MCF 10A (cell line): ENCODE measurements around the gene EXTL1. TPM values are rescaled to one million over a fixed set of nuclear protein-coding genes. Genes with fewer than 3 reads are reported as not detected.

Source experiments
- BruUV-seq: library from RNA; stranded (reverse); fragments of 400-500 nt; replicated peaks from 2 replicates; lab custom pipeline; 2021; lab: Mats Ljungman, UMichigan
- CTCF ChIA-PET: fragments of 300-600 bp; sonication (Branson Sonifier 250); formaldehyde crosslinking; extraction: SDS; loops from one replicate; lab custom pipeline; 2021; ENCODE audit warnings: antibody characterized with exemption, inconsistent platforms; lab: Yijun Ruan, JAX
- POLR2A ChIA-PET: fragments of 300-600, 350-650 bp; sonication (Branson Sonifier 250); formaldehyde crosslinking; extraction: SDS; loops from one replicate; lab custom pipeline; 2020; ENCODE audit warnings: antibody characterized with exemption, inconsistent platforms; lab: Yijun Ruan, JAX
- DNase-seq: peaks from one replicate; pipeline ENCODE4 v3.0.0-alpha.2; 2018; ENCODE audit not compliant: unreplicated experiment
- H3K27ac Mint-ChIP-seq: one replicate; pipeline ENCODE4 v1.8.0; 2022; ENCODE audit warnings: mild to moderate bottlenecking, low read depth, mixed read lengths; ENCODE audit not compliant: unreplicated experiment
- H3K27me3 Mint-ChIP-seq: one replicate; pipeline ENCODE4 v1.8.0; 2022; ENCODE audit warnings: mixed read lengths; ENCODE audit not compliant: insufficient read depth, unreplicated experiment
- H3K36me3 Mint-ChIP-seq: one replicate; pipeline ENCODE4 v1.8.0; 2022; ENCODE audit warnings: mild to moderate bottlenecking, moderate library complexity, mixed read lengths; ENCODE audit not compliant: insufficient read depth, unreplicated experiment
- H3K4me1 Mint-ChIP-seq: one replicate; pipeline ENCODE4 v1.8.0; 2022; ENCODE audit warnings: mixed read lengths; ENCODE audit not compliant: insufficient read depth, unreplicated experiment
- H3K4me3 Mint-ChIP-seq: one replicate; pipeline ENCODE4 v1.8.0; 2022; ENCODE audit warnings: mild to moderate bottlenecking, moderate library complexity, mixed read lengths; ENCODE audit not compliant: unreplicated experiment
- H3K9me3 Mint-ChIP-seq: one replicate; pipeline ENCODE4 v1.8.0; 2022; ENCODE audit warnings: mixed read lengths; ENCODE audit not compliant: unreplicated experiment
- CTCF ChIP-seq: fragments of 200-600 bp; IDR thresholded peaks from one replicate; pipeline ENCODE4 v1.8.0; 2022; ENCODE audit warnings: antibody characterized with exemption, mild to moderate bottlenecking; ENCODE audit not compliant: unreplicated experiment
- intact Hi-C: fragments of 100-400 bp; cut with micrococcal nuclease; formaldehyde crosslinking; loops from 2 replicates; pipeline ENCODE4 v1.14.1; 2022
- total RNA-seq: library from RNA; stranded (reverse); gene quantifications from 2 replicates; pipeline ENCODE4 v1.2.3, GENCODE V29; 2022

The EXTL1 gene
- total RNA-seq, 1 experiment from 2014 or later, result not detected

GRCh38 chr1:25977801-25978200, 43.8 kb upstream of the EXTL1 start:
- Mint-ChIP-seq H3K27me3 (no peaks in the 10 kb centered on the region), H3K9me3 (no peaks in the 10 kb centered on the region), H3K4me1 (no peaks in the 10 kb centered on the region), H3K4me3 (no peak overlapping the region), H3K36me3 (peaks cover 93% of the 10 kb centered on the region), H3K27ac (no peak overlapping the region)
- intact Hi-C loops, result no loop called here
- no peak for TF ChIP-seq CTCF
- DNase-seq, result no peak
- ChIA-PET CTCF (interaction anchor here (0.7 kb wide), 1 partner anchor 19 kb away, joined by 3 read pairs; no protein-coding TSS in a partner anchor), POLR2A (interaction anchor here (1.0 kb wide), 1 partner anchor 9 kb away, joined by 3 read pairs; no protein-coding TSS in a partner anchor)
- no TSS peak for BruUV-seq

GRCh38 chr1:25978403-25978802, 43.2 kb upstream of the EXTL1 start:
- no peak for DNase-seq
- Mint-ChIP-seq H3K4me3 (no peak overlapping the region), H3K36me3 (peaks cover 93% of the 10 kb centered on the region), H3K9me3 (no peaks in the 10 kb centered on the region), H3K4me1 (no peaks in the 10 kb centered on the region), H3K27me3 (no peaks in the 10 kb centered on the region), H3K27ac (no peak overlapping the region)
- CTCF ChIA-PET, result no interaction called here
- no TSS peak for BruUV-seq
- TF ChIP-seq CTCF, result no peak
- POLR2A ChIA-PET, result interaction anchor here (1.0 to 4.0 kb wide), 2 partner anchors 9 to 19 kb away, joined by 3 to 14 read pairs; partner anchors contain the start of gene PAFAH2
- intact Hi-C loops, result no loop called here

GRCh38 chr1:25979210-25979609, 42.4 kb upstream of the EXTL1 start:
- Mint-ChIP-seq H3K27ac (no peak overlapping the region), H3K9me3 (no peaks in the 10 kb centered on the region), H3K36me3 (peaks cover 93% of the 10 kb centered on the region), H3K27me3 (no peaks in the 10 kb centered on the region), H3K4me1 (no peaks in the 10 kb centered on the region), H3K4me3 (no peak overlapping the region)
- BruUV-seq, result no TSS peak
- intact Hi-C loops, result no loop called here
- ChIA-PET CTCF (no interaction called here), POLR2A (interaction anchor here (0.8 to 4.0 kb wide), 2 partner anchors 12 to 18 kb away, joined by 3 to 14 read pairs; partner anchors contain the start of gene PAFAH2)
- TF ChIP-seq CTCF, result no peak
- DNase-seq, result no peak

DNA sequence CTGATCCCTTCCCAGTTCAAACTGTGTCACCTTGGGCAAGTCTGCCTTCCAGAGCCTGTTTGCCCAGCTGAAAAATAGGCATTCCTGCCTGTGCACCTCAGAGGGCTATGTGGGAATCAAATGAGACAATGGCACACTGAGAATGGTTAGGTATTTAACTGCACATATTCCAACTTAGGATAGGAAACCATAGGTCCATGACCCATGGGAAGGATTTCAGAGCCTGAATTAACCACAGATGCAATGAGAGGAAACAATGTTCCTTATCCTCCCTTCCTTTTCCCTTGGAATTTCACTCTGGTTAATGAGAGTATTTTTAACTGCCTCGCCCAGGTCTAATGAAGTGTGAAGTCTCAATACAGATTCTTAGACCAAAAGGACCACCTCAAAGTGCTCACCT, 36.4 kb upstream of the EXTL1 start:
- ChIA-PET POLR2A (no interaction called here), CTCF (no interaction called here)
- BruUV-seq, result no TSS peak
- intact Hi-C loops, result no loop called here
- Mint-ChIP-seq H3K27ac (no peak overlapping the region), H3K4me3 (no peak overlapping the region), H3K36me3 (peaks cover 73% of the 10 kb centered on the region), H3K27me3 (no peaks in the 10 kb centered on the region), H3K9me3 (no peaks in the 10 kb centered on the region), H3K4me1 (no peaks in the 10 kb centered on the region)
- no peak for TF ChIP-seq CTCF
- DNase-seq, result no peak
